DMS153 treated with DMSO at 0.1 percent for 48 hours (cell line): Measurements from ENCODE around the gene CDC45.

ENCODE experiments used
- DNase-seq: peaks from one replicate; lab custom pipeline; 2025; ENCODE audit not compliant: unreplicated experiment; lab: John Stamatoyannopoulos, UW

Gene CDC45

GRCh38 chr22:19514831-19515565, 35.3 kb downstream of the CDC45 start:
- peak; percentile 25 for DNase-seq

- no peak for DNase-seq
Measured at GRCh38 chr22:19515654-19516377, 36.1 kb downstream of the CDC45 start.

GRCh38 chr22:19516378-19517170, 36.9 kb downstream of the CDC45 start:
- no peak for DNase-seq

GRCh38 chr22:19517171-19517500, 37.4 kb downstream of the CDC45 start:
- DNase-seq, result no peak

- DNase-seq, result no peak
Measured at GRCh38 chr22:19517919-19518611, 38.3 kb downstream of the CDC45 start.

- no peak for DNase-seq
Measured at GRCh38 chr22:19518635-19519034, 38.9 kb downstream of the CDC45 start.

GRCh38 chr22:19519041-19519926, 39.6 kb downstream of the CDC45 start:
- DNase-seq, result no peak

- DNase-seq, result no peak
Measured at GRCh38 chr22:19520007-19520406, 40.3 kb downstream of the CDC45 start.

- no peak for DNase-seq
Measured at GRCh38 chr22:19520566-19521305, 41.0 kb downstream of the CDC45 start.

GRCh38 chr22:19522190-19522880, 42.6 kb downstream of the CDC45 start:
- peak; percentile 41 for DNase-seq

GRCh38 chr22:19522881-19523239, 43.1 kb downstream of the CDC45 start:
- no peak for DNase-seq

GRCh38 chr22:19523240-19524169, 43.8 kb downstream of the CDC45 start:
- DNase-seq, result peak; percentile 3

GRCh38 chr22:19524170-19525115, 44.7 kb downstream of the CDC45 start, which contains the start of gene CLDN5:
TSS of gene CLDN5 (minus strand) at chr22:19524410. CDS start at chr22:19524255, 155 bp downstream.
- no peak for DNase-seq

- no peak for DNase-seq
Measured at GRCh38 chr22:19525116-19525660, 45.5 kb downstream of the CDC45 start.

- no peak for DNase-seq
Measured at GRCh38 chr22:19525666-19526065, 45.9 kb downstream of the CDC45 start.

- no peak for DNase-seq
Measured at GRCh38 chr22:19526076-19526701, 46.5 kb downstream of the CDC45 start.
